ENCODE data around the gene FKBP15.
"Not testable (repeated sequence)": the region's sequence is repeated elsewhere in the genome, so short reads cannot be mapped to it uniquely, and the experiment has no call there.

The FKBP15 gene

GRCh38 chr9:113143432-113144227 lies 77.4 kb downstream of the FKBP15 start:
- H3K27ac ChIP-seq (ENCODE audit: low read length) = no peak overlapping the region

GRCh38 chr9:113140896-113141295 lies 80.2 kb downstream of the FKBP15 start:
- not testable (repeated sequence) for H3K4me2 ChIP-seq (ENCODE audit: insufficient read depth, low read length); DNase-seq; H3K4me1 ChIP-seq (ENCODE audit: insufficient read depth, low read length); ATAC-seq (ENCODE audit: insufficient read depth, low read depth); H3K27ac ChIP-seq (ENCODE audit: low read length); H3K36me3 ChIP-seq (ENCODE audit: insufficient read depth, low read length); H3K4me3 ChIP-seq (ENCODE audit: low read depth in 1 of 2, low read length in 2 of 2); H2AFZ ChIP-seq (ENCODE audit: low read depth, low read length); H3K9me3 ChIP-seq (ENCODE audit: insufficient read depth, low read length, severe bottlenecking); H4K20me1 ChIP-seq (ENCODE audit: insufficient read depth, low read length); H3K79me2 ChIP-seq (ENCODE audit: insufficient read depth, low read length); H3K9ac ChIP-seq (ENCODE audit: low read depth, low read length)
- H3K27me3 ChIP-seq (ENCODE audit: insufficient read depth, low read length, poor library complexity) = peaks cover 15% of the 10 kb centered on the region

More at GRCh38 chr9:113143432-113144227, 77.4 kb downstream of the FKBP15 start:
- H4K20me1 ChIP-seq (ENCODE audit: insufficient read depth, low read length) = no peaks in the 10 kb centered on the region
- H3K4me3 ChIP-seq (ENCODE audit: low read depth in 1 of 2, low read length in 2 of 2) = no peak overlapping the region
- H3K9ac ChIP-seq (ENCODE audit: low read depth, low read length) = no peak overlapping the region
- DNase-seq (no peak), ATAC-seq (ENCODE audit: insufficient read depth, low read depth) (no peak)
- H2AFZ ChIP-seq (ENCODE audit: low read depth, low read length) = no peak overlapping the region
- no peaks in the 10 kb centered on the region for H3K4me1 ChIP-seq (ENCODE audit: insufficient read depth, low read length)
- H3K79me2 ChIP-seq (ENCODE audit: insufficient read depth, low read length) = no peaks in the 10 kb centered on the region
- H3K9me3 ChIP-seq (ENCODE audit: insufficient read depth, low read length, severe bottlenecking) = no peaks in the 10 kb centered on the region
- no peak overlapping the region for H3K4me2 ChIP-seq (ENCODE audit: insufficient read depth, low read length)
- H3K27me3 ChIP-seq (ENCODE audit: insufficient read depth, low read length, poor library complexity) = peaks cover 22% of the 10 kb centered on the region
- TF ChIP-seq CTCF (IDR thresholded peaks at IDR 0.05; ENCODE audit: borderline replicate concordance, extremely low read depth, low read length, poor library complexity, severe bottlenecking) (no peak), EZH2 (IDR thresholded peaks at IDR 0.05; ENCODE audit: borderline replicate concordance, low read depth, low read length, severe bottlenecking) (no peak)
- no peaks in the 10 kb centered on the region for H3K36me3 ChIP-seq (ENCODE audit: insufficient read depth, low read length)

- no peaks in the 10 kb centered on the region for H3K79me2 ChIP-seq (ENCODE audit: insufficient read depth, low read length)
- no peak for DNase-seq
- no peak for ATAC-seq (ENCODE audit: insufficient read depth, low read depth)
- H4K20me1 ChIP-seq (ENCODE audit: insufficient read depth, low read length) = no peaks in the 10 kb centered on the region
- no peak overlapping the region for H3K4me2 ChIP-seq (ENCODE audit: insufficient read depth, low read length)
- H3K4me1 ChIP-seq (ENCODE audit: insufficient read depth, low read length) = no peaks in the 10 kb centered on the region
- no peak overlapping the region for H3K27ac ChIP-seq (ENCODE audit: low read length)
- H3K27me3 ChIP-seq (ENCODE audit: insufficient read depth, low read length, poor library complexity) = peaks cover 7% of the 10 kb centered on the region
- no peaks in the 10 kb centered on the region for H3K36me3 ChIP-seq (ENCODE audit: insufficient read depth, low read length)
- no peak overlapping the region for H3K9ac ChIP-seq (ENCODE audit: low read depth, low read length)
- H2AFZ ChIP-seq (ENCODE audit: low read depth, low read length) = no peak overlapping the region
- H3K9me3 ChIP-seq (ENCODE audit: insufficient read depth, low read length, severe bottlenecking) = no peaks in the 10 kb centered on the region
- no peak overlapping the region for H3K4me3 ChIP-seq (ENCODE audit: low read depth in 1 of 2, low read length in 2 of 2)
- TF ChIP-seq EZH2 (IDR thresholded peaks at IDR 0.05; ENCODE audit: borderline replicate concordance, low read depth, low read length, severe bottlenecking) = no peak
- no peak for TF ChIP-seq CTCF (IDR thresholded peaks at IDR 0.05; ENCODE audit: borderline replicate concordance, extremely low read depth, low read length, poor library complexity, severe bottlenecking)
Measured at GRCh38 chr9:113139953-113140352, 81.1 kb downstream of the FKBP15 start.

GRCh38 chr9:113139225-113139829 lies 81.8 kb downstream of the FKBP15 start:
- TF ChIP-seq EZH2 (IDR thresholded peaks at IDR 0.05; ENCODE audit: borderline replicate concordance, low read depth, low read length, severe bottlenecking) (no peak), CTCF (IDR thresholded peaks at IDR 0.05; ENCODE audit: borderline replicate concordance, extremely low read depth, low read length, poor library complexity, severe bottlenecking) (no peak)
- H3K9ac ChIP-seq (ENCODE audit: low read depth, low read length) = no peak overlapping the region

More at GRCh38 chr9:113139225-113139829, 81.8 kb downstream of the FKBP15 start:
- Histone ChIP-seq H3K36me3 (ENCODE audit: insufficient read depth, low read length) (no peaks in the 10 kb centered on the region), H3K9me3 (ENCODE audit: insufficient read depth, low read length, severe bottlenecking) (no peaks in the 10 kb centered on the region), H3K4me3 (ENCODE audit: low read depth in 1 of 2, low read length in 2 of 2) (no peak overlapping the region), H3K27me3 (ENCODE audit: insufficient read depth, low read length, poor library complexity) (peaks cover 7% of the 10 kb centered on the region), H2AFZ (ENCODE audit: low read depth, low read length) (no peak overlapping the region), H3K27ac (ENCODE audit: low read length) (no peak overlapping the region), H3K4me2 (ENCODE audit: insufficient read depth, low read length) (no peak overlapping the region), H3K79me2 (ENCODE audit: insufficient read depth, low read length) (no peaks in the 10 kb centered on the region), H3K4me1 (ENCODE audit: insufficient read depth, low read length) (no peaks in the 10 kb centered on the region), H4K20me1 (ENCODE audit: insufficient read depth, low read length) (no peaks in the 10 kb centered on the region)
- ATAC-seq (ENCODE audit: insufficient read depth, low read depth) (no peak), DNase-seq (no peak)

Measured in DND-41 (cell line).